ENCODE results near the gene CTNS. TPM values are rescaled to one million over a fixed set of nuclear protein-coding genes. Genes with fewer than 3 reads are reported as not detected.

The CTNS gene
- total and polyA plus RNA-seq, 5 donors from 2014 or later = 10.0 to 11.5 (median 10.3) TPM

DNA sequence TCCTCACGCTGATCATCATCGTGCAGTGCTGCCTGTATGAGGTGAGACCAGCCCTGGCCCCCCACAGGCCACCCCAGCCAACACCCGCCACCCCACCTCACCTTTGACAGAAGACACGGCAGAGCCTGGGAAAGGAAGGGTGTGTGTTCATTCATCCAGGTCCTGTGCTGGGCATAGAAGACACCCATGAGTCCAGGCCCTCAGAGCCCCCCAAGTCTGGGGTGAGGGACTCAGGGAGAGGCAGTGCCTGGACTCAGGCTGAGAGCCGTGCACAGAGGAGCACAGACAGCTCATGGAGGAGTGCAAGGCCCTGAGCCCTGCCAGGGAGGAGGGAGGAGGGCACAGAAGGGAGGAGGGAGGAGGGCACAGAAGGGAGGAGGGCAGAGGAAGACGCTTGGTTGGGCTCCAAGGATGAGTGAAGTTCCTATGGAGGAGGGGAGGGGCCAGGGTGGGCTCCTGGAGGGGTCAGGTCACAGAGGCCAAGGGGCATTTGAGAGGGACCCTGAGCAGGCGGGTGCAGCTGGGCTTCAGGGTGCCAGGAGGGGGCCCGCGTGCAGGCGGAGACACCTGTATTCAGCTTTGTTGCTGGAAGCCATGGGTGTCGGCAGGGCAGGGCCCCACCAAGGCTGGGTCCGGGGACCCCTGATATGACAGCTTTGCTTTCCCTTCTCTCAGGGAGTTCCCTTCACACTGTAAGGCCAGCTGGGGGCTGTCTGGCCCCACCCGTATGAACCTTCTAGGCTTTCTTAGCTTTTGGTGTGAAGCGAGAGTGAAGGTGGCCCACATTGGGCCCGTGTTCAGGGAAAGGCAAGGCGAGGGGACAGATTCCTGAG is 20.4 kb downstream of the CTNS start:
- no peaks in the 10 kb centered on the region for H3K4me1 ChIP-seq (ENCODE audit: control insufficient read depth, insufficient read depth, low read length, poor library complexity, severe bottlenecking)
- no peaks in the 10 kb centered on the region for H3K36me3 Mint-ChIP-seq
- H3K4me1 Mint-ChIP-seq = no peaks in the 10 kb centered on the region
- H3K4me3 ChIP-seq (ENCODE audit: low read depth, low read length) = no peak overlapping the region
- no peak overlapping the region for H3K27ac ChIP-seq (ENCODE audit: insufficient read depth, low read length, poor library complexity, severe bottlenecking)
- no peak for DNase-seq
- no peaks in the 10 kb centered on the region for H3K27me3 Mint-ChIP-seq
- no peaks in the 10 kb centered on the region for H3K36me3 ChIP-seq (ENCODE audit: control insufficient read depth, insufficient read depth, low read length)
- no peaks in the 10 kb centered on the region for H3K27me3 ChIP-seq (ENCODE audit: control insufficient read depth, insufficient read depth, low read length)
- H3K4me3 Mint-ChIP-seq = no peak overlapping the region
- ATAC-seq (ENCODE audit: low read depth in 2 of 2) = no peak
- no peak overlapping the region for H3K27ac Mint-ChIP-seq
- no peaks in the 10 kb centered on the region for H3K9me3 ChIP-seq (ENCODE audit: control insufficient read depth in 2 of 2, low read length in 2 of 2)
- peaks cover 0 to 1% (median 0%) of the 10 kb centered on the region in 7 donors for H3K9me3 Mint-ChIP-seq

GRCh38 chr17:3657588-3657869 is 21.0 kb downstream of the CTNS start:
- Mint-ChIP-seq H3K4me3 (no peak overlapping the region), H3K27ac (no peak overlapping the region), H3K27me3 (no peaks in the 10 kb centered on the region), H3K36me3 (no peaks in the 10 kb centered on the region), H3K4me1 (no peaks in the 10 kb centered on the region), H3K9me3 (peaks cover 0 to 1% (median 0%) of the 10 kb centered on the region in 7 donors)
- Histone ChIP-seq H3K27me3 (ENCODE audit: control insufficient read depth, insufficient read depth, low read length) (no peaks in the 10 kb centered on the region), H3K4me3 (ENCODE audit: low read depth, low read length) (no peak overlapping the region), H3K36me3 (ENCODE audit: control insufficient read depth, insufficient read depth, low read length) (no peaks in the 10 kb centered on the region), H3K27ac (ENCODE audit: insufficient read depth, low read length, poor library complexity, severe bottlenecking) (no peak overlapping the region), H3K9me3 (ENCODE audit: control insufficient read depth in 2 of 2, low read length in 2 of 2) (no peaks in the 10 kb centered on the region), H3K4me1 (ENCODE audit: control insufficient read depth, insufficient read depth, low read length, poor library complexity, severe bottlenecking) (no peaks in the 10 kb centered on the region)
- no peak for ATAC-seq (ENCODE audit: low read depth in 2 of 2)
- no peak for DNase-seq

DNA sequence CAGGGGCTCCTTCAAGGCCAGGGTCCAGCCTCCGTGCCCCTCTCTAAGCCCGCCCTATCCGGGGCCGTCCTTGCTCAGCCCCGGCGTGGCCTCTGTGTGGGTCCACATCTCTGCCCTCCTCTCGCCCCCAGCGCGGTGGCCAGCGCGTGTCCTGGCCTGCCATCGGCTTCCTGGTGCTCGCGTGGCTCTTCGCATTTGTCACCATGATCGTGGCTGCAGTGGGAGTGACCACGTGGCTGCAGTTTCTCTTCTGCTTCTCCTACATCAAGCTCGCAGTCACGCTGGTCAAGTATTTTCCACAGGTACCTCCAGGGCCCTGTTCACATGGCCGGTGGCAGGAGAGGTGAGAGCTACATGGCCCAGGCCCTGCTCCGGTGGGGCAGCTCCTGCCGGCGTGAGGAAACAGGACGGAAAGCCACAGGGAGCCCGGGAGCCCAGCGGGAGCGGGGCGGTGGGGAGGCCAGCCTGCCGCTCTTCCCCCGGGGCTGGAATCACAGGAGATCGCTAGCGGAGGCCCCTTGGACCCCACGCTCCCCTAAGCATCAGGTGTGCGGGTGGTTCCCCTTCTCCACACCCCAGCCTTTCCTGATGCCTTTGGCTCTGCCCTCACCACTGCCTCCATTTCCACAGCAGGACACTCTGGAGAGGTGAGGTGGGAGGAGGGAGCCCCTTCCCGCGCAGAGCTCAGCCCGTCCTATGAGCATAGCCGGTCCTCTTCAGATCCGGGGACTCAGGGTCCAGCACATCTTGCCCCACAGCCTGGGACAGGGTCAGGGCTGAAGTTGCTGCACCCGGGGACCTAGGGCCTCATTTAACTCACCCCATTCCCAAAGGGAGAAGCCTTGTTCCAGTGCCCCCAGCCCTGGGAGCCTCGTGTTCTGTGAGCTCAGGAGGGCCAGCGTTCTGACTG is 21.6 kb downstream of the CTNS start:
- ATAC-seq (ENCODE audit: low read depth in 2 of 2) = no peak
- no peak overlapping the region for H3K4me3 ChIP-seq (ENCODE audit: low read depth, low read length)
- peaks cover 0 to 1% (median 0%) of the 10 kb centered on the region in 7 donors for H3K9me3 Mint-ChIP-seq
- H3K27me3 Mint-ChIP-seq = no peaks in the 10 kb centered on the region
- no peaks in the 10 kb centered on the region for H3K9me3 ChIP-seq (ENCODE audit: control insufficient read depth in 2 of 2, low read length in 2 of 2)
- no peak overlapping the region for H3K4me3 Mint-ChIP-seq
- no peaks in the 10 kb centered on the region for H3K27me3 ChIP-seq (ENCODE audit: control insufficient read depth, insufficient read depth, low read length)
- no peak overlapping the region for H3K27ac ChIP-seq (ENCODE audit: insufficient read depth, low read length, poor library complexity, severe bottlenecking)
- no peak overlapping the region for H3K27ac Mint-ChIP-seq
- H3K36me3 ChIP-seq (ENCODE audit: control insufficient read depth, insufficient read depth, low read length) = no peaks in the 10 kb centered on the region
- DNase-seq = no peak
- H3K4me1 Mint-ChIP-seq = no peaks in the 10 kb centered on the region
- no peaks in the 10 kb centered on the region for H3K4me1 ChIP-seq (ENCODE audit: control insufficient read depth, insufficient read depth, low read length, poor library complexity, severe bottlenecking)
- no peaks in the 10 kb centered on the region for H3K36me3 Mint-ChIP-seq

DNA sequence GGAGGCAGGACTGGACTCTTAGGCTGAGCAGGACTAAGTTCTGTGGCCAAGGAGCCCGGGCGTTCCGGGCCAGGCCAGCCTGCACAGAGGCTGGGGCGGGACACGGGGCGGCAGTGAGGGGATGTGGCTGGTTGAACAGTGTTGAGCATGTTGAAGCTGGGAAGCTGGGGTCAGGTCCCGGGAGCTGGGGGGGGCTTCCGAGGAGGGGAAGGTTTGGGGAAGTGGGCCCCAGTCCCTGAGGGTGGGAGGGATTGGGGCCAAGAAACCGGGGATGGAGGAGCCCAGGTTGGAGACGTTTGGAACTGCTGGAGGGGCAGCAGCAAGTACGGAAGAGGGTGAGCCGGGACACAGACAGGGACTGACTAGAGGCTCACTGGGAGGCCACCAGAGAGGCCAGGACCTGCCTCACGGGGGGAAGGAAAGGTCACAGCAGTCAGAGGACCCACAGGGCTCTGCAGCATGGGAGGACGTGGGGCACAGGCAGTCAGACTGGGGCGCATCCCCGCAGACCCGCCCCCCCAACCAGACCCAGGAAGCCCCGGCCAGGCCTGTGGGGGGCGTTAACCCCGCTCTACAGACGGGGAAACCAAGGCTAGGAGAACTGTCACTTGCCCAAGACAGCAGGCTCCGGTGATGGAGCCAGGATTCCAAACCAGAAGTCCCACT is 22.4 kb downstream of the CTNS start:
- no peaks in the 10 kb centered on the region for H3K27me3 ChIP-seq (ENCODE audit: control insufficient read depth, insufficient read depth, low read length)
- no peaks in the 10 kb centered on the region for H3K4me1 ChIP-seq (ENCODE audit: control insufficient read depth, insufficient read depth, low read length, poor library complexity, severe bottlenecking)
- Mint-ChIP-seq H3K4me3 (no peak overlapping the region), H3K9me3 (peaks cover 0 to 1% (median 0%) of the 10 kb centered on the region in 7 donors), H3K4me1 (no peaks in the 10 kb centered on the region), H3K27me3 (no peaks in the 10 kb centered on the region), H3K36me3 (no peaks in the 10 kb centered on the region), H3K27ac (no peak overlapping the region)
- H3K36me3 ChIP-seq (ENCODE audit: control insufficient read depth, insufficient read depth, low read length) = no peaks in the 10 kb centered on the region
- no peak for ATAC-seq (ENCODE audit: low read depth in 2 of 2)
- H3K4me3 ChIP-seq (ENCODE audit: low read depth, low read length) = no peak overlapping the region
- DNase-seq = no peak
- H3K9me3 ChIP-seq (ENCODE audit: control insufficient read depth in 2 of 2, low read length in 2 of 2) = no peaks in the 10 kb centered on the region
- H3K27ac ChIP-seq (ENCODE audit: insufficient read depth, low read length, poor library complexity, severe bottlenecking) = no peak overlapping the region

DNA sequence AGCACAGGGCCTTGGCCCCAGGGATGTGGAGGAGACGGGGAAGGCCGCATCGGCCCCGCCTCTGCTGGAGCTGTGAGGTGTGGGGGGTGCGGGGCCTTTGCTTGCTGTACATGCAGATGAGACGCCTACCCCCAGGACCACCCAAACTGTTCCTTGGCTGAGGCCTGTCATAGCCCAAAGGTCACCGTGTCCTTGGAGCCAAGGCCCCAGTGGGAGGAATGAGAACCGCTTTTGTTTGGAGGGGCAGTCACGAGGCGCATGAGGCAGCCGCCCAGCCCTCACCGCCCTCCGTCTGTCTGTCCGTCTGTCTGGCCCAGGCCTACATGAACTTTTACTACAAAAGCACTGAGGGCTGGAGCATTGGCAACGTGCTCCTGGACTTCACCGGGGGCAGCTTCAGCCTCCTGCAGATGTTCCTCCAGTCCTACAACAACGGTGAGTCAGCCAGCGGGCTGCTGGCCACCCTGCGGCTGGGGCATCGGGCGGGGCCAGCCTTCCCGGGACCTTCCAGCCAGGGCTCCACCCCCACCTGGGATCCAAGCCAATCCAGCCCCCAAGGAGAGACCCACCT is 23.1 kb downstream of the CTNS start:
- no peaks in the 10 kb centered on the region for H3K27me3 Mint-ChIP-seq
- DNase-seq = no peak
- Histone ChIP-seq H3K4me1 (ENCODE audit: control insufficient read depth, insufficient read depth, low read length, poor library complexity, severe bottlenecking) (no peaks in the 10 kb centered on the region), H3K4me3 (ENCODE audit: low read depth, low read length) (no peak overlapping the region), H3K9me3 (ENCODE audit: control insufficient read depth in 2 of 2, low read length in 2 of 2) (no peaks in the 10 kb centered on the region), H3K27me3 (ENCODE audit: control insufficient read depth, insufficient read depth, low read length) (no peaks in the 10 kb centered on the region), H3K27ac (ENCODE audit: insufficient read depth, low read length, poor library complexity, severe bottlenecking) (no peak overlapping the region), H3K36me3 (ENCODE audit: control insufficient read depth, insufficient read depth, low read length) (no peaks in the 10 kb centered on the region)
- H3K27ac Mint-ChIP-seq = no peak overlapping the region
- H3K9me3 Mint-ChIP-seq = peaks cover 0 to 1% (median 0%) of the 10 kb centered on the region in 7 donors
- no peaks in the 10 kb centered on the region for H3K4me1 Mint-ChIP-seq
- no peak for ATAC-seq (ENCODE audit: low read depth in 2 of 2)
- no peak overlapping the region for H3K4me3 Mint-ChIP-seq
- H3K36me3 Mint-ChIP-seq = no peaks in the 10 kb centered on the region

GRCh38 chr17:3660311-3660891 is 23.8 kb downstream of the CTNS start:
- Histone ChIP-seq H3K9me3 (ENCODE audit: control insufficient read depth in 2 of 2, low read length in 2 of 2) (no peaks in the 10 kb centered on the region), H3K4me1 (ENCODE audit: control insufficient read depth, insufficient read depth, low read length, poor library complexity, severe bottlenecking) (no peaks in the 10 kb centered on the region), H3K27ac (ENCODE audit: insufficient read depth, low read length, poor library complexity, severe bottlenecking) (no peak overlapping the region), H3K36me3 (ENCODE audit: control insufficient read depth, insufficient read depth, low read length) (no peaks in the 10 kb centered on the region), H3K4me3 (ENCODE audit: low read depth, low read length) (no peak overlapping the region), H3K27me3 (ENCODE audit: control insufficient read depth, insufficient read depth, low read length) (no peaks in the 10 kb centered on the region)
- ATAC-seq (ENCODE audit: low read depth in 2 of 2) (no peak), DNase-seq (no peak)
- H3K4me3 Mint-ChIP-seq = no peak overlapping the region
- peaks cover 0 to 1% (median 0%) of the 10 kb centered on the region in 7 donors for H3K9me3 Mint-ChIP-seq
- no peaks in the 10 kb centered on the region for H3K4me1 Mint-ChIP-seq
- peak overlapping the region in 1 of 3 donors; percentile 48 for H3K27ac Mint-ChIP-seq
- no peaks in the 10 kb centered on the region for H3K36me3 Mint-ChIP-seq
- no peaks in the 10 kb centered on the region for H3K27me3 Mint-ChIP-seq
